T-helper 1 cell (primary cell): ENCODE measurements around the gene AMY2A.
"Not testable (repeated sequence)": the region's sequence is repeated elsewhere in the genome, so short reads cannot be mapped to it uniquely, and the experiment has no call there.

Experiments
- DNase-seq, 5 donors: peaks; one replicate each; pipeline ENCODE4 v3.0.0-alpha.2; 2012 to 2020
- total RNA-seq, 4 donors: gene quantifications; one replicate each; lab custom pipeline; 2026; lab: John Stamatoyannopoulos, UW

Gene AMY2A
- total RNA-seq: 0 to 0.36 (median 0.04) reads per million in 4 donors

DNA sequence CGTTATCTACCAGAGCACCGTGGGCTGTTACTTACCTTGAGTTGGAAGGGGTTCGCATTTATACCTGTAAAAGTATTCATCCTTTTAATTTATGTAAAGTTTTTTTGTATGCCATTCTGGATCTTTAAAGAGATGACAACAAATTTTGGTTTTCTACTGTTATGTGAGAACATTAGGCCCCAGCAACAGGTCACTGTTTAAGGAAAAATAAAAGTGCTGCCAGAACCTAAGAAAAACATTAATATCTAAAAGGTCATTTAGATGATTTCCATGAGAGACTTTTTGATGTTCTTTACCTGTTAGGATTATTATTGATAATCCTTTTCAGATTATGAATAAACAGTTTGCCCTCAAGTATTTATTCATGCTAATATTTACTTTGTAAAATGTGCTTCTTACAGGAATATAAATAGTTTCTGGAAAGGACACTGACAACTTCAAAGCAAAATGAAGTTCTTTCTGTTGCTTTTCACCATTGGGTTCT is at the start of gene AMY2A:
Gene AMY2A (plus strand): TSS at position 434 of the 484 bp plus-strand sequence. CDS start 14 bp downstream, at position 448.
- DNase-seq: not testable (repeated sequence)

- DNase-seq: no peak
These were observed 47.7 kb upstream of the AMY2A start for GRCh38 chr1:103569493-103569892.

DNA sequence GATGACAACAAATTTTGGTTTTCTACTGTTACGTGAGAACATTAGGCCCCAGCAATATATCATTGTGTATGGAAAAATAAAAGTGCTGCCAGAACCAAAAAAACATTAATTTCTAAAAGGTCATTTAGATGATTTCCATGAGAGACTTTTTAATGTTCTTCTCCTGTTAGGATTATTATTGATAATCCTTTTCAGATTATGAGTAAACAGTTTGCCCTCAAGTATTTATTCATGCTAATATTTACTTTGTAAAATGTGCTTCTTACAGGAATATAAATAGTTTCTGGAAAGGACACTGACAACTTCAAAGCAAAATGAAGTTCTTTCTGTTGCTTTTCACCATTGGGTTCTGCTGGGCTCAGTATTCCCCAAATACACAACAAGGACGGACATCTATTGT is 45.9 kb upstream of the AMY2A start, which contains the start of gene AMY2B:
Gene AMY2B (plus strand): TSS at position 301 of the 400 bp plus-strand sequence. CDS start 14 bp downstream, at position 315.
- DNase-seq: not testable (repeated sequence)

DNA sequence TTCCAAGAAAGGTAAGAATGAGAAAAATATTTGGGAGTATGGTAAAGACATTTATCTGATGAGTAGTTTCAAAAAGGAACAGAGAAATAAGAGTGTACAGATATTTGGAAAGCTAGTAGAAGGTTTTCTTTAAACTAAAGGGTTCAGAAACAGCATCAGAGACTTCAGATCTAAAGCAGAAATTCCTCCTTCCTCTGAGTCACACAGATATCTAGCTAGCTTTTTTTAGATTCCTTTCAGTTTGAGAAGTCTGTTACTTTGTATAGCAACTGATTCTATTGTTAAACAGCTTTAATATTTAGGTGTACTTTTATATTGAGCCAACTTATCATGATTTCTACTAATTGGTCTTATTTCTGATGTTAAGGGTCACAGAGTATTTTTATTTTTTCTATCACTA is 41.2 kb upstream of the AMY2A start:
- DNase-seq: no peak

DNA sequence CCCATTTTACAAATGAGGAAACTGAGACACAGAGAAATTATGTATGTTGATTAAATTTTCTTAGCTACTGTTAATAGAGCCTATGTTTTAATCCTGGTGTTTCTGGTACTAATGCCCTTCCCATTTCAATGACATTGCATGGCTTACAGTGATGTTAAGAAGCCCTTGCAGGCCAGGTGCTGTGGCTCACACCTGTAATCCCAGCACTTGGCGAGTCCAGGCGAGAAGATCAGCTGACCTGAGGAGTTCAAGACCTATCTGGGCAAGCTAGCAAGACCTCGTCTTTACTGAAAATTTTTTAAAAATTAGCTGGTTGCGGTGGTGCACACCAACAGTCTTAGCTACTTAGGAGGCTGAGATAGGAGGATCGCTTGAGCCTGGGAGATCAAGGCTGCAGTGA is 40.4 kb upstream of the AMY2A start:
- DNase-seq: not testable (repeated sequence)

DNA sequence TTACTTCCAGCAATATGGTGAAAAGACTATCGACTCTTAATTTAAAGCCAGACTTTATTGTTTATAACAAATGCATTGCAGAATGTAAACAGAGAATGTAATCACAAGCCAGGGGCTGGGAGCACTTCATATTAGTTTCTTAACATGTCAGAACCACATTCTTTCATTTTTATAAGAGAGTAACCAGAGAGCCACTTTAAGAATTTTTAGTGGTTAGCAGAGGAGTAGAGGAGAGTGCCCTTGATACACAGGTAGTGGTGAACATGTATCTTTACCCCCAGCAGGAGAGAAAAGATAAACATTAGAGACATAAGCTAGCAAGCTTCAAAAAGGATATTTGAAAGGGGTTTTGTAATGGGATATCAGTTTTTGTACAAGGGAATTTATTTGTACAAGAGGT is 34.8 kb upstream of the AMY2A start:
- DNase-seq: no peak

DNA sequence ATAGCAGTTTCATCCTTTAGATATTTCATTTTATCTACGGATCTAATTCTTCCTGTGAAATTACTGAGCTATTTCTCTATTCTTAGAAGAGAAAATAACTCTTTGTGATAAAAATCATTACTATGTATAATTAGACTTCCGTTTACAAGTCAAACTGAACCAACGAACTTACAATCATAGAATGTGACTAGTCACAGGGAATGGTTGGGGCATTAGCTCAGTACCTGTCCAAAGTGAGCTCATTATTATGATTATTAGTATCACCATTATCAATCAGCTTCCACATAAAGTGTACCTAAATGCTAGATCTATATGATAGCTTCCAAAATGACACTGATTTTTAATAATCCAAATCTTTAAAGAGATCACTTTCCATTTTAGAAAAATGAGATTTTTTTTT is 33.3 kb upstream of the AMY2A start:
- no peak for DNase-seq

GRCh38 chr1:103584537-103584936 is 32.7 kb upstream of the AMY2A start:
- no peak for DNase-seq

DNA sequence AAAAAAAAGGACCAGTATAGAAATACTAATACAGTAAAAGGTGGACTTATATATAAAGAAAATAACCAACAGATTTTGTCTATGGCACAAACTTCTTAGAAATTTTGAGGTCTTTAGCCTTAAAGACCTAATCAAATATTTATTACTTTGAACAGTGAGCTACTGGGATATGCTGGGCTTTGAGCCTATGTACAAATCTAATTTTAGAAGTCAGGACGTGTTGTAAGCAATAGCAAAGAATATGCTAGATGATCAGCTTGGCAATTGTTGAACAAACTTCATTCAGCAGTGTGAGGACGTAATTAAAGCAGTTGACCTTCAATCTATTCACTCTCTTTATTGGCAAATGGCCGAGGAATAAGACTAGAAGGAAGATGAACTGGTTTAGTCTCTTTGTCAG is 14.5 kb upstream of the AMY2A start:
- not testable (repeated sequence) for DNase-seq

DNA sequence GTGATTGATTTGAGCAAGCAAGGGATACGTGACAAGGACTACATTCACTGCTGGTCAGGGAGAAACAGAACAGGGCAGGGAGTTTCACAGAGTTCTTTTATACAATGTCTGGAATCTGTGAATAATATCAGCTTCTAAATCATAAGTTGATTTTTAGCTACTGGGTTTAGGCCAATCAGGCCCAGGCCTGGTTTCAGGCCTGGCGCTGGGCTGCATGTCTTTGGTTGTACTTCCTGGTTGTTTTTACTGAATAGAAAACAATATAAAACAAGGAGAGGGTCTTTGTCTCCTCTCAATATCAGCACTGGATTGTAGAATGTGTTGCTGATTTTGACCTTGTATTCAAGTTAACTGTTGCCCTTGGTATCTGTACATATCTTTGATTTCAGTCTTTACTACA is 865 bp upstream of the AMY2A start:
- no peak for DNase-seq

DNA sequence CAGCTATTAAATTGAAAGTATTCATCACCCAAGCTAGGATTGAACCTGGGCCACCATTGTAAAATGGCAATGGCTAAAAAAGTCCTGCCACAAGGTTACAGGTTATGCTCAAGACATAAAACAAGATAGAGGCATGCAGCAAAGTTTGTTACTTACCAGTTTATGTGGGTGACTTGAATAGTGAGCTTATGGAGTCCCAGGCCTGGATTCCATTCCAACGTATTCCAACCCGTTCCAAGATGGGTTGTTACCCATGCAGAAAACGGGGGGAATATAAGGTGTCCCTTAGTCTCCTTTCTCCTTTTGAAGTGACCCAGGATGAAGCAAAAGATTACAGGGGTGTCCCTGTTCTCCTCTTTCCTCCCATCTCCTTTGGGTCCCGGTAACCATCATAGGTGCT is 10.2 kb downstream of the AMY2A start:
- DNase-seq: not testable (repeated sequence)

DNA sequence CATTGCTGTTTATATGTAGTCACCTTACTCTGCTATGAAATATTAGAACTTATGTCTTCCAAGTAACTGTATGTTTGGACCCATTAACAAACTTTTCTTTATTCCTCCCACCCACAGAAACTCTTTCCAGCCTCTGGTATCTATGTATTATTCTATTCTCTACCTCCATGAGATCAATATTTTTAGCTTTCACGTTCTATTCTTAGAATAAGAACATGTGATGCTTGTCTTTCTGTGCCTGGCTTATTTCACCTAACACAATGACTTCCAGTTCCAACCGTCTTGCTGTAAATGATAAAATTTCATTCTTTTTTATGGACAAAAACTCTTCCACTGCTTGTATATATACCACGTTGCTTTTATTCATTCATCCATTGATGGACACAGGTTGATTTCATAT is 24.0 kb downstream of the AMY2A start:
- not testable (repeated sequence) for DNase-seq

DNA sequence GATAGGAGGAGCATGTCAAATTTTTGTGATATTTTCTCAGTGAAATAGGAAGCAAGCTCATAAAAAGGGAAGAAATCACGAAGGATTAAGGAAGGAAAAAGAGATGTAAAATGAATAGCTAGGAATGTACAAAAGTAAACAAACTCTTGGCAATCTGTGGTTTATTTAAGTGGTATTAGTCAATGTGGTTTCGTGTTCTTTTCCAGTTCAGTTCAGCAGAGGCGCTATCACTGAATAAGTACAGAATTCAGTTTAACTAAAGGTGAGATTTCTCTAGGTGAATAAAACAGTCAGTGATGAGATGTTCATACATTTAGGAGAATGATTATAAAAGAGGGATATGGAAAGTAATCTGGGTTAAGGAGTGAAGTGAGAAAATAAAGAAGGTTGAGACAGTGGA is 26.7 kb downstream of the AMY2A start:
- DNase-seq: not testable (repeated sequence)

GRCh38 chr1:103650305-103650704 is 33.1 kb downstream of the AMY2A start:
- DNase-seq: not testable (repeated sequence)

- DNase-seq: not testable (repeated sequence)
These were observed 33.7 kb downstream of the AMY2A start for GRCh38 chr1:103650889-103651288.

- not testable (repeated sequence) for DNase-seq
These were observed 36.9 kb downstream of the AMY2A start for GRCh38 chr1:103654133-103654532.

DNA sequence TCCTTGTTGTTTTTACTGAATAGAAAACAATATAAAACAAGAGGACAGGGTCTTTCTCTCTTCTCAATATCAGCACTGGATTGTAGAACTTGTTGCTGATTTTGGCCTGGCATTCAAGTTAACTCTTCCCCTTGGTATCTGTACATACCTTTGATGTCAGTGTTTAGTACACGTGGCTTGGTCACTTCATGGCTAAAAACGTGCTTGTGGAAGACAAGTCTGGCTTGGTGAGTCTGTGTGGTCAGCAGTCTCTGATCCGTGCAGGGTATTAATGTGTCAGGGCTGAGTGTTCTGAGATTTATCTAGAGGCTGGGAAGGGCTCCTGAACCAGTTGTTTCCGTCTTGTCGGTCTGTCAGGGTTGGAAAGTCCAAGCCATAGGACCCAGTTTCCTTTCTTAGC is 38.2 kb downstream of the AMY2A start, which contains the start of gene AMY1A:
Gene AMY1A (plus strand): TSS at position 301 of the 400 bp plus-strand sequence. CDS start 571 bp downstream, outside the sequence.
- DNase-seq: not testable (repeated sequence)
